ENCODE results near the gene HYOU1.
"Not testable (repeated sequence)": the region's sequence is repeated elsewhere in the genome, so short reads cannot be mapped to it uniquely, and the experiment has no call there.

The HYOU1 gene

GRCh38 chr11:119057000-119057769, at the start of gene HYOU1:
HYOU1 (minus strand) TSS chr11:119057205; CDS start chr11:119056160, 1,045 bp downstream.
- peaks cover 17% of the 10 kb centered on the region for H3K4me1 ChIP-seq (ENCODE audit: insufficient read depth, low read length, severe bottlenecking)
- no peaks in the 10 kb centered on the region for H3F3A ChIP-seq (ENCODE audit: insufficient read depth, low read length)
- H3K9ac ChIP-seq (ENCODE audit: low read length), result peak within 1 kb of the TSS; percentile 95
- peaks cover 36% of the 10 kb centered on the region for H3K36me3 ChIP-seq (ENCODE audit: insufficient read depth, low read length)
- TF ChIP-seq EZH2 (IDR thresholded peaks at IDR 0.05; ENCODE audit: borderline replicate concordance, low read length) (no peak), CTCF (IDR thresholded peaks at IDR 0.05; ENCODE audit: low read length) (peak; percentile 11; the same call in 1 of the 2 replicates)
- no peaks in the 10 kb centered on the region for H3K27me3 ChIP-seq (ENCODE audit: insufficient read depth, low read length)
- peak within 1 kb of the TSS; percentile 91 for H3K4me3 ChIP-seq (ENCODE audit: low read depth, low read length, poor library complexity, severe bottlenecking)
- H3K9me2 ChIP-seq (ENCODE audit: low read depth, low read length), result no peaks in the 10 kb centered on the region
- no peaks in the 10 kb centered on the region for H4K20me1 ChIP-seq (ENCODE audit: insufficient read depth, low read length)
- peak within 1 kb of the TSS; percentile 44 for H3K27ac ChIP-seq (ENCODE audit: low read depth, low read length, poor library complexity, severe bottlenecking)
- H2AFZ ChIP-seq (ENCODE audit: low read length), result no peak within 1 kb of the TSS
- peaks cover 7% of the 10 kb centered on the region; the same call in 1 of the 2 replicates for H3K79me2 ChIP-seq (ENCODE audit: insufficient read depth, low read length)
- peak within 1 kb of the TSS; percentile 98 for H3K4me2 ChIP-seq (ENCODE audit: low read length)
- H3K9me3 ChIP-seq (ENCODE audit: low read length), result no peaks in the 10 kb centered on the region

- Histone ChIP-seq H2AFZ (ENCODE audit: low read length) (no peak overlapping the region), H3K27ac (ENCODE audit: low read depth, low read length, poor library complexity, severe bottlenecking) (no peak overlapping the region)
Measured at GRCh38 chr11:119103793-119104192, 46.8 kb upstream of the HYOU1 start.

GRCh38 chr11:119103161-119103664, 46.2 kb upstream of the HYOU1 start:
- not testable (repeated sequence) for H3K27ac ChIP-seq (ENCODE audit: low read depth, low read length, poor library complexity, severe bottlenecking); H3K36me3 ChIP-seq (ENCODE audit: insufficient read depth, low read length); H3K27me3 ChIP-seq (ENCODE audit: insufficient read depth, low read length); H3K79me2 ChIP-seq (ENCODE audit: insufficient read depth, low read length); H3K9me2 ChIP-seq (ENCODE audit: low read depth, low read length); H4K20me1 ChIP-seq (ENCODE audit: insufficient read depth, low read length); H3F3A ChIP-seq (ENCODE audit: insufficient read depth, low read length); H3K9me3 ChIP-seq (ENCODE audit: low read length); H2AFZ ChIP-seq (ENCODE audit: low read length)
- Histone ChIP-seq H3K9ac (ENCODE audit: low read length) (peak overlapping the region; percentile 88; the same call in 1 of the 2 replicates), H3K4me1 (ENCODE audit: insufficient read depth, low read length, severe bottlenecking) (peaks cover 40% of the 10 kb centered on the region), H3K4me2 (ENCODE audit: low read length) (peak overlapping the region; percentile 97), H3K4me3 (ENCODE audit: low read depth, low read length, poor library complexity, severe bottlenecking) (peak overlapping the region; percentile 98)

More at GRCh38 chr11:119103793-119104192, 46.8 kb upstream of the HYOU1 start:
- H3K27me3 ChIP-seq (ENCODE audit: insufficient read depth, low read length), result no peaks in the 10 kb centered on the region
- no peak overlapping the region for H3K4me3 ChIP-seq (ENCODE audit: low read depth, low read length, poor library complexity, severe bottlenecking)
- no peaks in the 10 kb centered on the region for H4K20me1 ChIP-seq (ENCODE audit: insufficient read depth, low read length)
- TF ChIP-seq CTCF (IDR thresholded peaks at IDR 0.05; ENCODE audit: low read length), result no peak
- TF ChIP-seq EZH2 (IDR thresholded peaks at IDR 0.05; ENCODE audit: borderline replicate concordance, low read length), result no peak
- peaks cover under 1% of the 10 kb centered on the region; the same call in 1 of the 2 replicates for H3K36me3 ChIP-seq (ENCODE audit: insufficient read depth, low read length)
- H3K9ac ChIP-seq (ENCODE audit: low read length), result no peak overlapping the region
- H3K4me2 ChIP-seq (ENCODE audit: low read length), result no peak overlapping the region
- peaks cover 43% of the 10 kb centered on the region for H3K4me1 ChIP-seq (ENCODE audit: insufficient read depth, low read length, severe bottlenecking)
- H3K9me3 ChIP-seq (ENCODE audit: low read length), result no peaks in the 10 kb centered on the region
- H3K9me2 ChIP-seq (ENCODE audit: low read depth, low read length), result no peaks in the 10 kb centered on the region
- no peaks in the 10 kb centered on the region for H3K79me2 ChIP-seq (ENCODE audit: insufficient read depth, low read length)
- H3F3A ChIP-seq (ENCODE audit: insufficient read depth, low read length), result no peaks in the 10 kb centered on the region; the same call in 1 of the 2 replicates

Measured in OCI-LY1 (cell line).